Right lobe of liver (tissue), 4 donors: Measurements from ENCODE around the gene CENPP.

Source experiments
- CTCF ChIP-seq, 4 donors: fragments of 200-600 bp in 3 of 4; fragments of 450-650 bp in 1 of 4; IDR thresholded peaks; one replicate each; pipeline versions ENCODE4 v1.5.1 to v1.8.0; 2016 to 2022; ENCODE audit warnings: antibody characterized with exemption in 4 of 4, mild to moderate bottlenecking in 2 of 4
- POLR2A ChIP-seq: fragments of 450-650 bp; IDR thresholded peaks from one replicate; pipeline ENCODE4 v1.6.1; 2017; ENCODE audit warnings: antibody characterized with exemption, mild to moderate bottlenecking
- donor health status: DM: no; HTN: no; CAD: no.
- donor health status: DM: no; HTN: no; CAD: no.
- donor health status: DM: no; HTN: yes; CAD: no.

GRCh38 chr9:92642564-92642963 is 316.8 kb downstream of the CENPP start:
- no peak for TF ChIP-seq CTCF (IDR thresholded peaks at IDR 0.05)
- TF ChIP-seq POLR2A = no peak
